GM12891 (cell line): ENCODE results near the gene CBARP.
A peak's percentile ranks its signal among the peaks of the same experiment; 100 is the strongest.

Experiments
- PAX5 ChIP-seq: IDR thresholded peaks from 2 replicates; pipeline ENCODE4 v1.6.1; 2011; ENCODE audit warnings: low read length, moderate library complexity, mild to moderate bottlenecking; ENCODE audit not compliant: insufficient read depth, severe bottlenecking
- POLR2A ChIP-seq: IDR thresholded peaks from 2 replicates; pipeline ENCODE4 v1.6.1; 2011; ENCODE audit warnings: low read depth, low read length, control low read depth
- POLR2AphosphoS5 ChIP-seq: IDR thresholded peaks from 2 replicates; pipeline ENCODE4 v1.6.1; 2011; ENCODE audit warnings: low read depth, low read length, control low read depth
- SPI1 ChIP-seq: IDR thresholded peaks from 2 replicates; pipeline ENCODE4 v1.6.1; 2011; ENCODE audit warnings: low read depth, low read length, control low read depth

DNA sequence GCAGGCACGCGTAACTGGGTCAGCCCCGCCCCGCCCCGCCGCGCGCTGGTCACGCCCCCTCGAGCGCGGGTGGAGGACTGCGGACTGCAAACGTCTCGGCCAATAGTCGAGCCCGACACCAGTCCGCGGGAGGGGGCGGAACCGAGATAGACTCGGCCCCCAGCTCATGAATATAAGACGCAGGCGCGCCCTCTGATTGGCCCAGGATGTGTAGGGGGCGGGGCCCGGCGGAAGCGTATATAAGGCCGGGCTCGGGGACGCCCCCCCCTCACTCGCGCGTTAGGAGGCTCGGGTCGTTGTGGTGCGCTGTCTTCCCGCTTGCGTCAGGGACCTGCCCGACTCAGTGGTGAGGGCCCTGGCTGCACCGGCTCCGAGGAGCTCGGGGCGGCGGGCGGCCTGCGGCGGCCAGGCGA is 31.3 kb upstream of the CBARP start, which contains the start of gene CIRBP:
- TF ChIP-seq SPI1 (no peak), POLR2AphosphoS5 (peak; percentile 99), POLR2A (peak; percentile 98), PAX5 (peak; percentile 99)
